Neural cell (in vitro differentiated cells): ENCODE results near the gene MAPK8. TPM values are rescaled to one million over a fixed set of nuclear protein-coding genes. Genes with fewer than 3 reads are reported as not detected.
A peak's percentile ranks its signal among the peaks of the same experiment; 100 is the strongest.

Experiments used
- H2AFZ ChIP-seq: fragments of 200-600, 300-800 bp; sonication (generic), shearing (Covaris generic); 2 replicates; pipeline ENCODE4 v1.6.0; 2014; ENCODE audit warnings: low read depth, mild to moderate bottlenecking, antibody characterized with exemption, low read length, moderate library complexity
- H3F3A ChIP-seq: fragments of 200-600 bp; shearing (Covaris generic); 2 replicates; pipeline ENCODE4 v1.6.1; 2016; ENCODE audit warnings: mild to moderate bottlenecking, moderate library complexity, mixed read lengths, antibody characterized with exemption, low read length; ENCODE audit not compliant: insufficient read depth, poor library complexity, severe bottlenecking
- H3K27ac ChIP-seq: fragments of 200-600, 300-800 bp; sonication (generic), shearing (Covaris generic); 2 replicates; pipeline ENCODE4 v1.5.1; 2014; ENCODE audit warnings: mild to moderate bottlenecking, low read length, moderate library complexity
- H3K27me3 ChIP-seq: fragments of 300-800, 200-600 bp; sonication (generic), shearing (Covaris generic); 2 replicates; pipeline ENCODE4 v1.6.0; 2014; ENCODE audit warnings: mild to moderate bottlenecking, low read depth, low read length, moderate library complexity; ENCODE audit not compliant: insufficient read depth
- H3K36me3 ChIP-seq: fragments of 300-800, 200-600 bp; sonication (generic), shearing (Covaris generic); 2 replicates; pipeline ENCODE4 v1.5.1; 2014; ENCODE audit warnings: mild to moderate bottlenecking, antibody characterized with exemption, low read length, moderate library complexity; ENCODE audit not compliant: insufficient read depth
- H3K4me2 ChIP-seq: fragments of 300-800, 200-600 bp; sonication (generic), shearing (Covaris generic); 2 replicates; pipeline ENCODE4 v1.6.0; 2014; ENCODE audit warnings: mild to moderate bottlenecking, low read length
- H3K4me3 ChIP-seq: fragments of 300-800, 200-600 bp; sonication (generic), shearing (Covaris generic); 2 replicates; pipeline ENCODE4 v1.5.1; 2014; ENCODE audit warnings: mild to moderate bottlenecking, low read length, moderate library complexity
- H3K79me2 ChIP-seq: fragments of 200-600 bp; shearing (Covaris generic); replicated peaks from 2 replicates; pipeline ENCODE4 v1.6.0; 2014; ENCODE audit warnings: mild to moderate bottlenecking, low read length, moderate library complexity; ENCODE audit not compliant: insufficient read depth
- H3K9ac ChIP-seq: fragments of 300-800, 200-600 bp; sonication (generic), shearing (Covaris generic); 2 replicates; pipeline ENCODE4 v1.6.1; 2016; ENCODE audit warnings: mild to moderate bottlenecking, low read length, mixed read lengths
- H3K9me2 ChIP-seq: fragments of 200-600 bp; shearing (Covaris generic); 2 replicates; pipeline ENCODE4 v1.6.1; 2016; ENCODE audit warnings: mild to moderate bottlenecking, low read length, mixed read lengths; ENCODE audit not compliant: insufficient read depth
- H3K9me3 ChIP-seq: fragments of 200-600, 300-800 bp; sonication (generic), shearing (Covaris generic); 2 replicates; pipeline ENCODE4 v1.6.1; 2016; ENCODE audit warnings: mild to moderate bottlenecking, mixed run types, low read length, moderate library complexity, mixed read lengths
- H4K20me1 ChIP-seq: fragments of 200-600 bp; shearing (Covaris generic); 2 replicates; pipeline ENCODE4 v1.6.1; 2016; ENCODE audit warnings: mild to moderate bottlenecking, mixed run types; ENCODE audit not compliant: insufficient read depth
- CTCF ChIP-seq: fragments of 450-650 bp; IDR thresholded peaks from 2 replicates; pipeline ENCODE4 v1.5.1; 2014; ENCODE audit warnings: antibody characterized with exemption, mild to moderate bottlenecking, moderate library complexity; ENCODE audit not compliant: poor library complexity, severe bottlenecking
- EP300 ChIP-seq: fragments of 450-650 bp; conservative IDR thresholded peaks from 2 replicates; pipeline ENCODE4 v1.6.1; 2014; ENCODE audit warnings: antibody characterized with exemption, mild to moderate bottlenecking, moderate library complexity; ENCODE audit not compliant: poor library complexity, severe bottlenecking
- EZH2 ChIP-seq: fragments of 200-600, 300-800 bp; shearing (Covaris generic), sonication (generic); IDR thresholded peaks from 2 replicates; pipeline ENCODE4 v1.6.1; 2014; ENCODE audit warnings: antibody characterized with exemption, low read length, borderline replicate concordance, mild to moderate bottlenecking; ENCODE audit not compliant: insufficient read depth, poor library complexity, severe bottlenecking
- MXI1 ChIP-seq: fragments of 450-650 bp; conservative IDR thresholded peaks from 2 replicates; pipeline ENCODE4 v1.6.1; 2014; ENCODE audit warnings: antibody characterized with exemption, mild to moderate bottlenecking; ENCODE audit not compliant: poor library complexity, severe bottlenecking
- POLR2AphosphoS5 ChIP-seq: IDR thresholded peaks from 2 replicates; pipeline ENCODE4 v1.6.1; 2012
- RAD21 ChIP-seq: fragments of 450-650 bp; conservative IDR thresholded peaks from 2 replicates; pipeline ENCODE4 v1.6.1; 2014; ENCODE audit warnings: antibody characterized with exemption, mild to moderate bottlenecking, moderate library complexity
- REST ChIP-seq: IDR thresholded peaks from 2 replicates; pipeline ENCODE4 v1.6.1; 2012; ENCODE audit warnings: borderline replicate concordance
- SMC3 ChIP-seq: fragments of 450-650 bp; conservative IDR thresholded peaks from 2 replicates; pipeline ENCODE4 v1.6.1; 2014; ENCODE audit warnings: antibody characterized with exemption, mild to moderate bottlenecking, moderate library complexity; ENCODE audit not compliant: poor library complexity
- TAF1 ChIP-seq: IDR thresholded peaks from 2 replicates; pipeline ENCODE4 v1.6.1; 2012; ENCODE audit warnings: low read depth
- polyA plus RNA-seq: library from polyadenylated mRNA; depleted of rRNA; stranded (reverse); fragments of >200 nt; gene quantifications from 2 replicates; pipeline ENCODE4 v1.2.3, GENCODE V29; 2014

The MAPK8 gene
- polyA plus RNA-seq, 1 donor from 2014 or later: 187 TPM

- H3K27ac ChIP-seq: no peak overlapping the region
- no peaks in the 10 kb centered on the region for H4K20me1 ChIP-seq
- H3K36me3 ChIP-seq: no peaks in the 10 kb centered on the region
- no peaks in the 10 kb centered on the region for H3K27me3 ChIP-seq
- TF ChIP-seq TAF1 (no peak), CTCF (no peak), RAD21 (no peak), SMC3 (no peak), EZH2 (no peak), MXI1 (no peak)
- H3K9me3 ChIP-seq: no peaks in the 10 kb centered on the region
- H3K4me2 ChIP-seq: no peak overlapping the region
- H3K9ac ChIP-seq: no peak overlapping the region
- H3K79me2 ChIP-seq: peaks cover 19% of the 10 kb centered on the region
- peak overlapping the region; percentile 6 for H3K4me3 ChIP-seq
- H3F3A ChIP-seq: no peaks in the 10 kb centered on the region
- H3K9me2 ChIP-seq: no peaks in the 10 kb centered on the region
- H2AFZ ChIP-seq: no peak overlapping the region
These were observed 92.6 kb downstream of the MAPK8 start for GRCh38 chr10:48399056-48399541.

GRCh38 chr10:48399551-48399950, 93.1 kb downstream of the MAPK8 start:
- H3K4me2 ChIP-seq: no peak overlapping the region
- no peaks in the 10 kb centered on the region for H3K36me3 ChIP-seq
- no peak overlapping the region for H3K27ac ChIP-seq
- no peaks in the 10 kb centered on the region for H4K20me1 ChIP-seq
- H3K9me3 ChIP-seq: no peaks in the 10 kb centered on the region
- H3F3A ChIP-seq: no peaks in the 10 kb centered on the region
- peaks cover 20% of the 10 kb centered on the region for H3K79me2 ChIP-seq
- H3K9me2 ChIP-seq: no peaks in the 10 kb centered on the region
- no peak overlapping the region for H2AFZ ChIP-seq
- no peak for TF ChIP-seq MXI1
- TF ChIP-seq EZH2: no peak
- no peak for TF ChIP-seq REST
- no peak for TF ChIP-seq EP300
- TF ChIP-seq POLR2AphosphoS5: no peak
- no peak for TF ChIP-seq CTCF
- TF ChIP-seq SMC3: no peak
- TF ChIP-seq RAD21: no peak
- TF ChIP-seq TAF1: no peak
- no peak overlapping the region for H3K9ac ChIP-seq
- H3K4me3 ChIP-seq: no peak overlapping the region
- H3K27me3 ChIP-seq: no peaks in the 10 kb centered on the region
